Activated CD4-positive, alpha-beta T cell treated with anti-CD3 and anti-CD28 coated beads, Interleukin-2, amount 50 U/mL, for 4 hours (primary cell): ENCODE data around the gene CA5B.
A peak's percentile ranks its signal among the peaks of the same experiment; 100 is the strongest.
"Not testable (repeated sequence)": the region's sequence is repeated elsewhere in the genome, so short reads cannot be mapped to it uniquely, and the experiment has no call there.

Source experiments
- DNase-seq, 2 experiments: peaks; one replicate each; pipeline ENCODE4 v3.0.0-alpha.2; 2020

CA5B gene, protein sequence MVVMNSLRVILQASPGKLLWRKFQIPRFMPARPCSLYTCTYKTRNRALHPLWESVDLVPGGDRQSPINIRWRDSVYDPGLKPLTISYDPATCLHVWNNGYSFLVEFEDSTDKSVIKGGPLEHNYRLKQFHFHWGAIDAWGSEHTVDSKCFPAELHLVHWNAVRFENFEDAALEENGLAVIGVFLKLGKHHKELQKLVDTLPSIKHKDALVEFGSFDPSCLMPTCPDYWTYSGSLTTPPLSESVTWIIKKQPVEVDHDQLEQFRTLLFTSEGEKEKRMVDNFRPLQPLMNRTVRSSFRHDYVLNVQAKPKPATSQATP

DNA sequence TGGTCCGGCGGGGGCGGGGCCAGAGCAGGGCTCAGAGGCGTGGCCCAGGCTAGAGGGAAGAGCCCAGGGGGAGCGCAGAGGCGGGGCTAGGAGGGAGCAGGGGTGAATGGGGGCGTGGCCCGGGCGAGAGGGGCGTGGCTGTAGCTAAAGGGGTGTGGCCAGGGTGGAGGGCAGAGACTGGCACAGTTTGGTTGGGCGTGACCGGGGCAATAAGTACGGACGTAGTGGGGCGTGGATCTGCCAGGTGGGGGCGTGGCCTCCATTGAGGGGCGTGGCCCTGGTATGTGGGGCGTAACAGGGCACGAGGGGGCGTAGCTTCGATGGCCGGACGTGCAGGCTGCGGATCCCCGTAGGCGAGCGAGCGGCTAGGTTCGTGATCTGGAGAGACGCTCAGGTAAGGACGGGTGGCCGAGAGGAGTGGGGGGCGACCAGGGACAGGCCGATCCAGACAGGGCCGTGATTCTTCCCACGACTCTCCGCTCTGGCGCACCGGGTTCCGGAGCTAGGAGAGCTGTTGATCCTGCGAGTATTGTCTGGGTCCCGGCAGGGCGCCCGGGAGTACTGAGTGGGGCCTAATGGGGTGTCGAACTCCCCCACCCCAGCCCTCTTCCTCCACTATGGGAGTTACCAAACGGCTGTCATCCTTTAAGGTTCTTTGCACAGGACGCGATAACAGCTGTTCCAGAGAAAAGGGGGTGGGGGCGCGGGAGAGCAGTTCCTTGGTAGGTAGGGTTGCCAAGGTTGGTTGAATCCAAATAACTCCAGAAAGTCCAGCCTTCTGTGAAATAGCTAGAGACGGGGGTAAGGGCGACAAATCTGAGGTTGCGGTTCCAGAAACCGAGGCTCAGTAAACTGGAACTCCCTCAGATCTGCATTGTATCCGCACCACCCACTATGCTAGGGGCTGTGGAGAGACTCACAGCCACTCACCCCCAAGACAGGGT lies at the start of gene CA5B:
CA5B (plus strand) TSS at position 312 of the 944 bp plus-strand sequence. CDS start 11,754 bp downstream, outside the sequence.
- peak; percentile 94 to 96 for DNase-seq

DNA sequence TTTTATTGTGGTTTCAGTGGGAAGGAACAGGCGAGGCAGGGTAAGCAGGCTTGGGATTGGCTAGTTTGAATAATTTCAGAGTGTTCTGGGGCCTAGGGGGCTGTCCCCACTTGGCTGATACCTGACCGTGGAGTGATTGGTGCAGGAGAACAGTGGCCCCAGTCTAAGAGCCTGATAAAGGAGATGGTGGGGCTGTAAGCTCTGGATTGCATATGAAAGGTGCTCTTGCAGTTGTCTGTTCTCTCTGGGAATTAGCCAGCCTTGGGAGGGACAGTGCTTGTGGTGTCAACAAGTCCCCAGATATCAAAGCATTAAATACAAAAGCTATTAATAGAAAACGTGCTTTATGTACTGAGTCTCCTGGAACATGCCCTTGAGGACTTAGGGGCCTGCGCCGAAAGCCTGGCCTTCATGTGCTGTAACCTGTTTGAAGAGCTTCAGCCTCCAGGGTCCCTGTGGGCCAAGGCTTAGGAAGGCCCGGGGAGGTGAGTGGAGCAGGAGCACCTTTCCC lies 43.1 kb upstream of the CA5B start:
- DNase-seq: no peak

DNA sequence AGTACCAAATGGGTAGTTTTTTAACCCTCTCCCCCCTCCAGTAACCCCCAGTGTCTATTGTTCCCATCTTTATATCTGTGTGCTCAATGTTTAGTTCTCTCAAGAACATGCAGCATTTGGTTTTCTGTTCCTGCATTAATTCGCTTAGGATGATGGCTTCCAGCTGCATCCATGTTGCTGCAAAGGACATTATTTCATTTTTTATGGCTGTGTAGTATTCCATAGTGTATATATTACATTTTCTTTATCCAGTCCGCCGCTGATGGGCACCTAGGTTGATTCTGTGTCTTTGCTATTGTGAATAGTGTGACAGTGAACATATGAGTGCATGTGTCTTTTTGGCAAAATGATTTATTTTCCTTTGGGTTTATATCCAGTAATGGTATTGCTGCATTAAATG lies 41.6 kb upstream of the CA5B start:
- DNase-seq: no peak

DNA sequence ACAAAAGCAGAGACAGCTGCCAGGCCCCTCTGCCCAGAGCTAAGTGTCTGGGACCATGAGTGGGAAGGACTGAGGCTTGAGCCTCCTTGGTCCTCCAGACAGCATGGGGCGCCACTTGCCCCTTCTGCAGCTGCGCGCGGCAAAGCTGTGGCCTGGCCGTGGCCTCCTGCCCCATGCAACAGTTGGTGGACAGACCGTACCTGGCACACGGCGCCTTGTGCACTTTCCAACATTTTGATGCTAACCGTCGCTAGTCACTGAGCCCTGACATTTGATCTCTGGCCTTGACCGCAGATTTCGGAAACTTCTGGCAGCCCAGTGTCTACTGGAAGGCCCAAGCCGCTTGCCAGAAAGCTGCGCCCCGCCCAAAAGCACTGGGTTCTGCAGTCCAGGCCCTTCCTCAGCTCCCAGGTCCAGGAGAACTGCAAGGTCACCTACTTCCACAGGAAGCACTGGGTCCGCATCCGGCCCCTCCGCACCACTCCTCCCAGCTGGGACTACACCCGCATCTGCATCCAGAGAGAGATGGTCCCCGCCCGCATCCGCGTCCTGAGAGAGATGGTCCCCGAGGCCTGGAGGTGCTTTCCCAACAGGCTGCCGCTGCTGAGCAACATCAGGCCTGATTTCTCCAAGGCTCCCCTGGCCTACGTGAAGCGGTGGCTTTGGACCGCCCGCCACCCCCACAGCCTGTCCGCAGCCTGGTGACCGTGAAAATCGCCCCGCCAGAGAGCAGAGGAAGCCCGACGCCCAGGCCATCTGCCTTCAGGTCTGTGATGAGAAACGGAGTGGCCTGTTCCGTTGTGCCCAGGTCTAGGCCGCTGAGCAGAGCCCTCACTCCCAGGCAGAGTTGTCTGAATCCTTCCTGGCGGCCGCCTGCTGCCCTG lies 35.3 kb upstream of the CA5B start:
- no peak for DNase-seq

DNA sequence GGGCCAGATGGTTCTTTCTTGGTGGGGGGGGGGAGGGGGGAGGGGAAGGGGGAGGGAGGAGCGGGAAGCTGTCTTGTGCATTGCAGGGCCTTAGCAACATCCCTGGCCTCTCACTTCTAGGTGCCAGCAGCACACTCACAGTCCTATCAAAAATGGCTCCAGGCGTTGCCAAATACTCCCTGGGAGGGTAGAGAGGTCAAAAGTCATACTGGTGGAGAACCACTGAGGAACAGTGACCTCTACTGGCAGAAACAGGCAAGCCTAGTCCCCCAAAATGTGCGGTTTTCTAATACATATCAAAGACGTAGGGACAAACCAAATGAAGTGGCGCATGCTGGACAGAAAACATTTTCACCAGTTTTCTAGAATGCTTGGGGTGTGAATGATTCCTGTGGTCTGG lies 34.3 kb upstream of the CA5B start:
- DNase-seq: not testable (repeated sequence)

DNA sequence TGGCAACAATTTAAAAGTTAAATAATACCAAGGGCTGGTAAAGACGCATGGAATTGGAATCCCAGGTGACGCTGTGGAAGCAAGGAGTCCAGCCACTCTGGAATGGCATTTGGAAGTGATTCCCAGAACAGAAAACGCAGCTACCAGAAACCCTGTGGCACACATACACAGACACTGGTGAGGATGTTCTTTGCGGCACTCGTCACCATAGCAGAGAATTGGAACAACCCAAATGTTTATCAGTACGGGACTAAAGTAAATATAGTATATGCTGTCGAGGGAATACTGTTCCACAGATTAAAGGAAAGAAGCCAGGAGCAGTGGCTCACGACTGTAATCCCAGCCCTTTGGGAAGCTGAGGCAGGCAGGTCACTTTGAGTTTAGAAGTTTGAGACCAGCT lies 33.8 kb upstream of the CA5B start:
- not testable (repeated sequence) for DNase-seq

DNA sequence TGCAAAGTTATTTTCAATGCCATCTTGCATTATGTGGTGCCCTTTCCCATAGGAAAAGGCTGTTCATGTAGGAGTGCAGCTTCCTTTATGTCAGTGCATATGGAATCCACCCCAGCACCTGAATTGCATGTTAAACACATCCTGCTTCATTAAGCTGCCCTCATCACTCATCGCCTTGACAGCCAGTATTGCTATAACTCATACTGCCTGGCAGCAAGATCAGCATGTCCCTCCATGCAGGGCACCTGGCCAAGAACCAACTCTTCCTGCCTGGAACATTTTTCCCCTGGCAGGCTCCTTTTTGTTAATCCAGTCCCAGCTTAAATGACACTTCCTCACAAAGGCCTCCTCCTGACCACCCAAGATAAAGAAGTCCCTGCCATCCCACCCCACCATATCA lies 23.5 kb upstream of the CA5B start:
- DNase-seq: no peak

DNA sequence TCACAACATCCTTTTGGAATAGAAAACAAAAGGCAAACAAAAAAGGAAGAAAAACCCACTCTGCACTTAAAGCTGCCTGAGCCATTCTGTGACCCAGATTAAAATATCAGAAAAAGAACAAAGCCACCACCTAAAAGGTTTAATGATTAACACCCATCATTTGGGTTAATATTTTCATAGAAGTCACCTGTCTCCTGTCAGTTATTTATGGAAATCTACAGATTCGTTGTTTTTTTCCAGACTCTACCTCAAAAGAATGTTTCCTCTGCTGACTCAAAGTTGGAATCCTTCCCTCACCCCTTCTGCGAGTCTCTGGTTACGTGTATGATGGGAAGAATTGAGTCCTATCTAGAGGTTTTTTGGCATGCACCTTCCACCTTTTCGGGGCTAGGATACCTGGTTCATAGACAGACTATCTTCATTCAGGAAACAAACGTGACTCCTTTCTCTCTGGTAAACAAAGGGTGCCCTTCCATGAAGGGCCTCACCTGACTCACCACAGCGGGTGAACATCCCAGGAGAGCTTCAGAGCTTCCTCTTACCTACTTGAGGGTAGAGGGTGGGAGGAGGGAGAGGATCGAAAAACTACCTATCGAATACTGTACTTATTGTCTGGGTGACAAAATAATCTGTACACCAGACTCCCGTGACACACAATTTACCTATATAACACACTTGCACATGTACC lies 19.6 kb upstream of the CA5B start:
- no peak for DNase-seq

DNA sequence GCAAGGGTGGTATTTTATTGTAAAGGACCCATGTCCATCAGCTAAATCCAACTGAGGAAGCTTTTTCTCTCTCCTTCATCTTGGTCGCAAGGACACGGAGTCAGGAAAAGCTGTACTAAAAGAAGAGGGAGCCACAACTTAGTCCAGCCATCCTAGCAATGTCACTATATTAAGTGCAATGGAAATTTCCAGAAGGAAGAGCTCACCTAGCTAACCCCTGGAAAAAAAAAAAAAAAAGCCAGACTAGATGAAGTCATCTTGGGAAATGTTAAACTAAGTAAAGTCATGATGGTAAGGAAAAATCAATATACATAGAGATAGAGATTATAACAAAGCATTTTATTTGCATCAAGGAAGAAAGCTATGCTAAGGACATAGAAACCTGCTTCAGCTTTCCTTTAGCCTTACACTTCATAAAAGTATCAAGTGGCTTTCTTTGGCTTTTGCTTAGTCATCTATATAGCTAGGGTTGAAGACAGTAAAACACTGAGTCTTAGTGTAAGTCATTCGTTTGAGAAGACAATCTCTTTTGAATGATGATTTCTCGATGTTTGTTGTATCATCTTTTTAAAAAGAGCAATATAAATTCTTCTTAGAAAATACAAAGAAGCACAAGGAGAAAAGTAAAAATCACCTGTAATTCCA lies 18.6 kb upstream of the CA5B start:
- DNase-seq: no peak

DNA sequence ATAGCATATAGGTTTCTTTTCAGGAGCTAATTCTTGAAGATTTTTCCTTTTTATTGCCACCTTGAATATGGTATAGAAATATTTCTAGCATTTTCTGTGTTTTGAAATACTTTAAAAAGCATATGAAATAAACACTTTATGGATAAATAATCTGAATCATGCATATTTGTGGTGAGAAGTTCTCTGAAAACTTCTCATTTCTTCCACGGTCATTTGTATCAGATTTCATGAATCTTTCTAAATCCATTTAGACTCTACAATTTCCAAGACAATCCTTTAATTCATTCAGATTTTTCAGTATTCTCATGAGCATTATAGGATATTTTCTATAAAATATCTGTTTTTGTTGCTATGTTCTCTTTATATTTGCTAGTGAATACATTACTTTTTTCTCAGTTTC lies 16.2 kb upstream of the CA5B start:
- no peak for DNase-seq

DNA sequence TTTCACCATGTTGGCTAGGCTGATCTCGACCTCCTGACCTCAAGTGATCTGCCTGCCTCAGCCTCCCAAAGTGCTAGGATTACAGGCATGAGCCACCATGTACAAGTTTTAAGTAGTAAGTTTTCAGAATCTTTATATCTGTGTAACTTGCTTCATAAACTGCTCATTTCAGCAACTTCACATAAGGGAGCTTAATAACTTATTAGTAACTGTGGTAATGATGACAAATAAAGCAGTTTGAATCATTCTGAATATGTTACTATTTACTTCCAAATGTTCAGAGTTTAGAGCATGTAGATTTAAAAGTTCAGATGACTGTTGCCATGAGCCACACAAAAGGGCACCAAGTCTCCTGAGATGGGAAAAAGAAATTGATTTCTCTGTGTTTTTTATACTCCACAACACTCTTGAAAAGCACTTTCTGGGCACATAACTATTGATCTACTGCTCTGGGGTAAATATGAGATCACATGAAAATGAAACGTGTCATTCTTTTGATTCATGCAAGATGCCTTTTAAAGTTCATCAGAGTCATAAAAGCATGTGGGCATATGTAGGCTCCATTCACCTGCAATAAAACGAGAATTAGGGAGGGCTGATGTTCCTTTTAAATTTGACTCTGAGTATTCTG lies 14.1 kb upstream of the CA5B start:
- DNase-seq: no peak

DNA sequence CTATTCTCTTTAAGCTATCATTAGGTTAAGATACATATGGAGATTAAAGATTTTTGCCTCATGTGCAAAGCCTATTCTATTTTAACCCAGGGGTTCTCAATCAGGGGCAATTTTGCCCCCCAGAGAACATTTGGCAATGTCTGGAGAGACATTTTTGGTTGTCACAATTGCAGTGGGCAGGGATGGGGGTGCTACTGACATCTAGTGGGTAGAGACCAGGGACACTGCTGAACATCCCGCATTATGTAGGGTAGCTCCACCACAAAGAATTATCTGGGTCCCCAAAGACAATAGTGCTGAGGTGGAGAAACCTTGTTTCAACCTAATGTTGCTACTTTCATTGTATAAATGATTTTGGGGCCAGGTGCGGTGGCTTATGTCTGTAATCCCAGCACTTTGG lies 13.2 kb upstream of the CA5B start:
- no peak for DNase-seq

DNA sequence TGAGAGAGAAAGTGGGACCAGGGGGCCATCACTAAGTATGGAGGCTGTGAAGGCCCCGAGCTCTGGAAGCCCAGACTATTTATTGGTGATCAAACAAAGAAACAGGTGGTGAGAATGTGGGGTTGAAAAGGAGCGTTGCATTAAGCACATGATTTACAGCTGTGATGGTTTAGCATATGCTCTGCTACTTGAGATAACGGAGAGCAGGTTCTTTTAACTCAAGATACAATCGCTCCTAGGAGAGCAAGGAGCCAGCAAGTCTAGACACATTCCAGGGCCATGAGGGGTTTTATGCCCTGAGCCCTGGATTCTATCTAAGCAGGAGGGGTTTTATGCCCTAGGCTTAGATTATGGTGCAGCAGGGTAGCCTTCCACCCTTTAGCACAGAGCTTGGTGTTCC lies 6.7 kb upstream of the CA5B start:
- DNase-seq: not testable (repeated sequence)

DNA sequence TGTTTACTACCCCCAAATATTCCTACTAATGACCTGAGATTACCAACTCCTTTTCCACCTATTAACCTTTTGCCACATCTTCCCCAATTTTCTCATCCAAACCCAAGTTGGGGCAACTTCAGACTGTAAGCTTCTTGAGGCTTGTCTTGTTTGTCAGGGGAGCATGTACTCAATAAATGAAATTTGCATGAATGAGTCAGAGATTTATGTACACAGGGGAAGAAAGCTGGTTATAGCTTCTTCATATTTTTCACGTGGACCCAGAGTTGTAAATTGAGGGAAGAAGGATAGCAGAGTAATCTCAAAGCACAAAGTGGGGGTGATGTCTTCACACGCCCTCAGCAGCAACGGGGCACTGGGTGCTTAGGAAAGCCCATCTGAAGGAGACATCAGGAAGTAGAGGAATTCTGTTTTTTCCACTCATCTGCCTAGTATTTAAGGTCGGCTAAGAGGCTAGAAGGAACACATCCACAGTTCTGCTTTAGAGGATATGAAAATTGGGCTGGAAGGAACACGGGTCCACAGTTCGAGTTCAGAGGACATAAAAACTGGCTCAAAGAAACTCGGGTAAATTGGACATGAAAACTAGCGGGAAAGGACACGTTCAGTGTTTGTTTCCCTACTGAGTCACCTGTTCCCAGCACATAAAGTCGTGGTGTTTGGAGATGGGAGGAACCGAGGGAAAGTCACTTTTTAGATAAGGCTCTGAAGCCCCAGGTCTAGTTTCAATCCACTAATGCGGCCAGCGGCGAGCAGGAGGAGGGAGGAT lies 696 bp upstream of the CA5B start:
- DNase-seq: no peak

DNA sequence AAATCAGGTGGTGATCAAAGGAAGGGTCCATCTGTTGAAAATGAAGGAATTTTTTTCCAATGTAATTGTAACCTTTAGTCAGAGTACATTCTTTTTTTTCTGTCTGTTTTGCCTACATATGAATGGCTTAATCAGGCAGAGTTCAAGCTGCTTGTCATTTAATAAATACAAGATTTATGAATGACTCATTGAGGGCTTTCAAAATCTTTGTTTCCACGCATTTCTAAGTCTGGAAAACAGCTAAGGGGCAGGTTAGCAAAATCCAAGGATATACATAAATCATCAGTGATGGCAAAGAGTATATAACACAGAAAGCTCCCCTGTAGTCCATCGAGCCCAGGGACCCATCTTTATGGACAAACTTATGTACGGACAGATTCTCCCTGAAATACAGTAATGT lies 1.8 kb downstream of the CA5B start:
- no peak for DNase-seq

DNA sequence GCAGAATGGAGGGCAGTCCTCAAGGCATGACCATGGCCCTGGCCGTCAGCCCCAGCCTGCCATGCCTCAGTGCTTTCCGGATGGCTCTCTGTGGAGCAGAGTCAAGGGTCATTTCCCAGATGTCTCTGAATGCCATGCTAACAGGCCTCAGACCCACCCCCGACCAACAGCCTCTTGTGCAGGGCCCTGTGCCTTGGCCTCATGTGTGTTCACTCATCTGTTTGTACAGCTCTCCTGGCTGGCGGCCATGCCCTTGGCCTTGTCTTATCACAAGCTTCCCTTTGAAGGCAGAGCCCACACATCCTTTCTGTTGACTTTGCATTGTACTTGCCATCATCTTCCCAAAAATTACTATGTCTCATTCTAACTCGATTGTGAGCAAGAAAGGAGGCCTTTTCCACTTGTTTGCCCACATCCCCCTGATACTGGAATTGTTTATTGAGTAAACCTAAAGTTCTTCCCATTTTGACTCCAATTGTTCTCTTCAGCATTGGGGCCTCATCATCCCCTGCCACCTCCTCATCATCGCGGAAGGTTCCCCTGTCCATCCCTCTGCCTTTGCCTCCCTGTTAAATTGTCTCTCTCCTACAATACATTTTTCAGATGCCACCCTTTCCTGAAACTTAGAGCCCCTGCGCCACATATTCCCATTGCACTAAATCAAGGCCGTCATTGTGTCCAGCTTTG lies 6.3 kb downstream of the CA5B start:
- DNase-seq: no peak

DNA sequence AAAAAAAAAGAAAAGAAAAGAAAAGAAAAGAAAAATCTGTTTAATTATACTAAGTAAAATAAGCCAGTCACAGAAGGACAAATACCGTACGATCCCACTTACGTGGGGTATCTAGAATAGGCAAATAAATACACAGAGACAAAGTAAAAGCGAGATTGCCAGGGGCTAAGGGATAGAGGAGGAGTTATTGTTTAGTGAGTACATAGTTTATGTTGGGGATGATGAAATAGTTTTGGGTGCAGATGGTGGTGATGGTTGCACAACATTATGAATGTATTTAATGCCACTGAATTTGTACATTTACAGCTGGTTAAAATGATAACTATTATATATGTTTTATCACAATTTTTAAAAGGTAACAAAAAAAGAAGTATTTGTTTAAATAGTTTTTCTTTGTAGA lies 7.1 kb downstream of the CA5B start:
- DNase-seq: no peak

DNA sequence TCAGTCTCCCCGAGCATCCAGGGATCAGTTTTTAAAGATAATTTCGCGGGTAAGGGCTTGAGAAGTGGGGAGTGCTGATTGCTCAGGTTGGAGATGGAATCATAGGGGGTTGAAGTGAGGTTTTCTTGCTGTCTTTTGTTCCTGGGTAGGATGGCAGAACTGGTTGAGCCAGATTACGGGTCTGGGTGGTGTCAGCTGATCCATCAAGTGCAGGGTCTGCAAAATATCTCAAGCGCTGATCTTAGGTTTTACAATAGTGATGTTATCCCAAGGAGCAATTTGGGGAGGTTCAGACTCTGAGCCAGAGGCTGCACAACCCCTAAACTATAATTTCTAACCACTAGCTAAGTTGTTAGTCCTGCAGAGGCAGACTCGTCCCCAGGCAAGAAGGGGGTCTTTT lies 8.6 kb downstream of the CA5B start:
- not testable (repeated sequence) for DNase-seq

DNA sequence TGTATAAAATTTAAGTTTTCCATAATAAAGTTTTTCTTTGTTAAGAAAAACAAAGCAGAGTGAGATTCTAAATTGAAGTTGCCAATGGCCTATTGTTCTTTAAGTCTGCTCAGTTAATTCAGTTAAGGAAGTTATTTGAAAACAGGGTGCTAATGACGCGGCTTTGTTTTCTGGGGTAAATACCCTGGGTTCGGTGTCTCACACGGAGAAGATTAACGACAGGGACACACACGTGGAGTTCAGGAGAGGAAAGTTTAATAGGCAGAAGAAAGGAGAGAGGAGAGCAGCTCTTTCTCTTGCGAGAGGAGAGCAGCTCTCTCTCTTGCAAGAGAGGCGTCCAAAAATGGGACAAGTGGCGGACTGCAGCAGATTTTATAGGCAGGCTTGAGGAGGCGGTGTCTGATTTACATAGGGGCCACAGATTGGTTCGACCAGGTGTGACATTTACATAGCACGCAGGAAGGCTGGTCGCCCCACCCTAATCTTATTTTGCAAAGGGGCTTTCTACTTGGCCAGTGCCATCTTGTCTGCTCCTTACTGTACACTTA lies 9.6 kb downstream of the CA5B start:
- no peak for DNase-seq
